Psoas muscle (tissue), 8 donors: Measurements from ENCODE around the gene GNGT1. TPM values are rescaled to one million over a fixed set of nuclear protein-coding genes. Genes with fewer than 3 reads are reported as not detected.

ENCODE experiments used
- ATAC-seq, 4 donors: fragments of 200-7000 bp; cut with Tn5 transposase; one replicate each; pipeline ENCODE4 v1.9.1; 2020; ENCODE audit warnings: moderate library complexity in 3 of 4, mild to moderate bottlenecking in 2 of 4
- DNase-seq, 2 donors: peaks; one replicate each; pipeline ENCODE4 v3.0.0-alpha.2; 2020
- H3K27ac ChIP-seq: fragments of 200-600 bp; one replicate; pipeline ENCODE4 v1.8.0; 2022
- H3K27me3 ChIP-seq, 3 donors: fragments of 200-600 bp in 1 of 3; one replicate each; pipeline versions ENCODE4 v1.6.1 to v1.8.0; 2013 to 2022; ENCODE audit warnings: low read length in 2 of 3, mild to moderate bottlenecking in 2 of 3, moderate library complexity in 1 of 3; ENCODE audit not compliant: insufficient read depth in 3 of 3
- H3K36me3 ChIP-seq, 2 donors: fragments of 200-600 bp in 1 of 2; one replicate each; pipeline versions ENCODE4 v1.6.1 to v1.8.0; 2013 to 2022; ENCODE audit warnings: low read depth in 1 of 2, mild to moderate bottlenecking in 1 of 2, moderate library complexity in 1 of 2; ENCODE audit not compliant: insufficient read depth in 1 of 2
- H3K4me1 ChIP-seq: fragments of 200-600 bp; one replicate; pipeline ENCODE4 v1.8.0; 2022
- H3K4me3 ChIP-seq: fragments of 200-600 bp; one replicate; pipeline ENCODE4 v1.8.0; 2022; ENCODE audit warnings: mild to moderate bottlenecking
- H3K9me3 ChIP-seq: fragments of 200-600 bp; one replicate; pipeline ENCODE4 v1.8.0; 2022
- WGBS, 3 donors: extraction: QIAGEN DNeasy Blood & Tissue Kit; methylation state at CpG; one replicate each; pipeline versions ENCODE4 v1.1.6 to v1.1.7; 2013; 5-methylcytosine and 5-hydroxymethylcytosine counted together
- intact Hi-C, 2 donors: fragments of 100-400 bp; cut with DNase I; formaldehyde crosslinking; loops; one replicate each; pipeline versions ENCODE4 v1.11.0 to v1.14.2; 2022
- polyA plus RNA-seq, 3 donors: library from polyadenylated mRNA; stranded (reverse); fragments of 200-250 nt; gene quantifications; one replicate each; pipeline ENCODE4 v1.2.3, GENCODE V29; 2013
- total RNA-seq, 4 donors: library from RNA; stranded (reverse); fragmentation: NEBNext Ultra II Directional in 2 of 4; extraction: Animal tissue kit (Norgen Biotek cat#: 25700) in 2 of 4; gene quantifications; one replicate each; pipeline versions ENCODE4 v1.2.1 to v1.2.4, GENCODE V29; 2021 to 2023
- TF ChIP-seq, protein P1 (sequence below): fragments of 200-600 bp; IDR thresholded peaks from one replicate; pipeline ENCODE4 v1.8.0; 2022; ENCODE audit warnings: antibody characterized with exemption
- donor health status: healthy with polysubstance abuse.
- donor health status: DM: no; HTN: no; CAD: no; lungs with moderate emphysema.
- donor health status: Bipolar disorder and iron deficiency.
- donor health status: healthy.
- donor health status: DM: yes; HTN: yes; CAD: no.
- donor health status: DM: no; HTN: no; CAD: no.
- donor health status: DM: no; HTN: no; CAD: no.
- donor health status: DM: yes; HTN: yes; CAD: no.

The GNGT1 gene
- total and polyA plus RNA-seq, 7 donors, result 0.07 TPM; not detected in 6

DNA sequence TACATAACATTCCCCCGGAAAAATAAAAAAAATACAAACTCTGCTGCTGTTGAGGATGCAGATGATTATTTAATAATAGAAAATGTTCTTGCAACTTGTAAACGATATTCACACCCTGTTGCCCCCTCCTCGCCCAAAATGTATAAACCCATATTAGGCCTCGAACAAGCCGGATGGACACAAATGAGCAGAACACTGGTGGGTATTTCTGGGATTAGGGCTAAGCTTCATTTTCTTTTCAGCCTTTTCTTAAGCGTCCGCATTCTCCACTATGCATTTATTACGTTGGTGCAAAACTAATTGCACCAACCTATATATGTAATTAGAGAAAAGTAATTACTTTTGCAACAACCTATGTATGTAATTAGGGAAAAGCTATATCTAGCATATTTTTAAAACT is 14.8 kb downstream of the GNGT1 start:
- ATAC-seq (peak in 1 of 4 donors; percentile 14), DNase-seq (no peak)
- TF ChIP-seq, protein P1, sequence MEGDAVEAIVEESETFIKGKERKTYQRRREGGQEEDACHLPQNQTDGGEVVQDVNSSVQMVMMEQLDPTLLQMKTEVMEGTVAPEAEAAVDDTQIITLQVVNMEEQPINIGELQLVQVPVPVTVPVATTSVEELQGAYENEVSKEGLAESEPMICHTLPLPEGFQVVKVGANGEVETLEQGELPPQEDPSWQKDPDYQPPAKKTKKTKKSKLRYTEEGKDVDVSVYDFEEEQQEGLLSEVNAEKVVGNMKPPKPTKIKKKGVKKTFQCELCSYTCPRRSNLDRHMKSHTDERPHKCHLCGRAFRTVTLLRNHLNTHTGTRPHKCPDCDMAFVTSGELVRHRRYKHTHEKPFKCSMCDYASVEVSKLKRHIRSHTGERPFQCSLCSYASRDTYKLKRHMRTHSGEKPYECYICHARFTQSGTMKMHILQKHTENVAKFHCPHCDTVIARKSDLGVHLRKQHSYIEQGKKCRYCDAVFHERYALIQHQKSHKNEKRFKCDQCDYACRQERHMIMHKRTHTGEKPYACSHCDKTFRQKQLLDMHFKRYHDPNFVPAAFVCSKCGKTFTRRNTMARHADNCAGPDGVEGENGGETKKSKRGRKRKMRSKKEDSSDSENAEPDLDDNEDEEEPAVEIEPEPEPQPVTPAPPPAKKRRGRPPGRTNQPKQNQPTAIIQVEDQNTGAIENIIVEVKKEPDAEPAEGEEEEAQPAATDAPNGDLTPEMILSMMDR, result no peak
- Histone ChIP-seq H3K4me1 (no peaks in the 10 kb centered on the region), H3K4me3 (peak overlapping the region; percentile 63), H3K27ac (peak overlapping the region; percentile 69), H3K27me3 (peaks cover 0 to 11% (median 0%) of the 10 kb centered on the region in 3 donors), H3K36me3 (peaks cover 0 to 2% of the 10 kb centered on the region in 2 donors), H3K9me3 (no peaks in the 10 kb centered on the region)
- WGBS, 3 donors, result 4 to 14% (median 8%) methylated on average over 8 of the region's 8 CpGs
- intact Hi-C loops, result no loop called here

DNA sequence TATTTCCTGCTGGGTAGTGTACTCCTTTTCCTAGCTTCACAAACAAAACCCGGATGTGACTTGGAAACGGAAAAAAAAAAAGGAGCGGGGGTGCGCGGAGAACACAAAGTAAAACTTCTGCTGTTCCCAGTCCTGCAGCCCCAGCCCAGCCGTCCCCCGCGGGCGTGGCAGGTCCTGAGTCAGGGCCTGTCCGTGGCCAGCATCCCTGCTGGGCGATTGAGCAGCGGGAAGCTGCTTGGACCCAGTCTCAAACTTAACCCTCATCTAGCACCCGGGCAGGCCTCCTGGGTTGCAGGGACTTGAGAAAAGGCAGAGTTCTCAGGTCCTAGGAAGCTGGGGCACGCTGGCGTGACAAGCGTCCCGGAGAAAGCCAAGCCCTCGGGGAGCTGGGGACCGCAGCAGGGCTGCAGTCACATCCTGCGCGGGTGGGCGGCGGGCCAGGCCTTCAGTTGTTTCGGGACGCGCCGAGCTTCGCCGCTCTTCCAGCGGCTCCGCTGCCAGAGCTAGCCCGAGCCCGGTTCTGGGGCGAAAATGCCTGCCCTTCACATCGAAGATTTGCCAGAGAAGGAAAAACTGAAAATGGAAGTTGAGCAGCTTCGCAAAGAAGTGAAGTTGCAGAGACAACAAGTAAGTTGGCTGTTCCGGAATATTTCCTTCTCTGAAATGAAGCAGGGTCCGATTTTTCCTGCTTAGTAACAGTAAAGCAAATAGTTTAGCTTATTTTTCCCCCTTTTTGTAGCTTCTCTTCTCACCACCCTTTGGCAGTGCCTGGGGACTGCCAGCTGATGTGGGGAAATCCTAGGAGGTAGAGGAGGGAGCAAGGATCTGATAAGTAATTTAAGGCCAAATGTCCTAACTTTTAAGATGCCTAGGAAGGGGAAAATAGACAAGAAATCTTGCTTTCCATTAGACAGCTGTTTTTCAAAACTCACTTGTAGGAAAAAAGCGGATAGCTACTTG is 15.5 kb downstream of the GNGT1 start, which contains the start of gene GNG11:
TSS of gene GNG11 (plus strand) at position 129 of the 960 bp plus-strand sequence. CDS start at position 532, 403 bp downstream.
- TF ChIP-seq, protein P1, result no peak
- H3K9me3 ChIP-seq, result no peaks in the 10 kb centered on the region
- H3K4me3 ChIP-seq, result peak within 1 kb of the TSS; percentile 63
- no peaks in the 10 kb centered on the region for H3K4me1 ChIP-seq
- intact Hi-C loops, result no loop called here
- ATAC-seq (peak; percentile 65 to 88 (median 80)), DNase-seq (peak; percentile 84 to 90)
- H3K27me3 ChIP-seq, result peaks cover 0 to 11% (median 0%) of the 10 kb centered on the region in 3 donors
- H3K27ac ChIP-seq, result peak within 1 kb of the TSS; percentile 69
- WGBS, 3 donors, result 1% methylated on average over 39 of the region's 39 CpGs
- peaks cover 0 to 9% of the 10 kb centered on the region in 2 donors for H3K36me3 ChIP-seq

DNA sequence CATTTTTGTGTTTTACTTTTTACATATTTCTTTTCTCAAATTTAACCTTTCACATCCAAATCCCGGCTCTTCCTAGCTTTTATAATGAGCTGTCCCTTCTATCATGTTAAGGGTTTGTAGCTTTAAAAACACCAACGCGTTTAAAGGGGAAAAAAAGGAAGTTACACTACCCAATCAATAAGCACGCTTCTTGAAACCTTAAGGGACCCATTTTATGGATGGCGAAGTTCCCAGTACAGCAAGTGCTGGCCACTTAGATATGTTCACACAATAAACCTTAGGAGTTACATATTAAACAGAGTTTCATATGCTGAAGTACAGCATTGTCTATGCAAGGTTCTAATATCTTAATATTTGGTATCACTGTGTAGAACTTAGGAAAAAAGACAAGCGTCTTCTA is 16.9 kb downstream of the GNGT1 start:
- Histone ChIP-seq H3K36me3 (peaks cover 0 to 10% of the 10 kb centered on the region in 2 donors), H3K4me1 (no peaks in the 10 kb centered on the region), H3K9me3 (no peaks in the 10 kb centered on the region), H3K27me3 (peaks cover 0 to 8% (median 0%) of the 10 kb centered on the region in 3 donors), H3K4me3 (peak overlapping the region; percentile 63), H3K27ac (peak overlapping the region; percentile 69)
- TF ChIP-seq, protein P1, result no peak
- intact Hi-C loops, result no loop called here
- DNase-seq, result no peak
- ATAC-seq, result no peak
- WGBS, 3 donors, result 24 to 42% (median 25%) methylated on average over 6 of the region's 6 CpGs

DNA sequence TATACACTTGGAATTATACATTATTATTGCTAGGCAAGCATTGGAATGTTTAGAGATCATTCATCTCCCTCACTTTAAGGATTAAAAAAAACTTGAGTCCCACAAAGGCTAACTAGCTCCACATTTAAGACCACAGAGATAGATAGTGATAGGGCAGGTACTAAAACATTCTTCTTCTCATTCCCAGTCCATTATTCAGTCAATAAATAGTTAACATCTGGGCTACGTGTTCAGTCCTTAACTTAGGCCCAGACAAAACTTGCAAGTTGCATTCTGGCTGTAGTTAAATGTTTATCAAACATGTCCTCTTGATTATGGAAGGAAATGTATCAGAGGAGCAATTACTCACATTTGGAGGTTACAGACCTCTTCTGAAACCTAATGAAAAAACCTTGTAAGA is 17.6 kb downstream of the GNGT1 start:
- Histone ChIP-seq H3K4me3 (peak overlapping the region; percentile 63), H3K36me3 (peaks cover 0 to 10% of the 10 kb centered on the region in 2 donors), H3K27me3 (peaks cover 0 to 8% (median 0%) of the 10 kb centered on the region in 3 donors), H3K4me1 (no peaks in the 10 kb centered on the region), H3K27ac (no peak overlapping the region), H3K9me3 (no peaks in the 10 kb centered on the region)
- TF ChIP-seq, protein P1, result no peak
- ATAC-seq, result no peak
- intact Hi-C loops, result no loop called here
- DNase-seq, result no peak
- WGBS, 3 donors, result 26 to 38% (median 34%) methylated on average over 1 of the region's 1 CpG
